Hepatocyte (in vitro differentiated cells): ENCODE results near the gene CUTA. TPM values are rescaled to one million over a fixed set of nuclear protein-coding genes. Genes with fewer than 3 reads are reported as not detected.

Experiments
- DNase-seq: peaks from one replicate; pipeline ENCODE4 v3.0.0-alpha.2; 2016; ENCODE audit warnings: low spot score
- H2AFZ ChIP-seq: fragments of 200-600 bp; sonication (generic); 2 replicates; pipeline ENCODE4 v1.6.0; 2016; ENCODE audit warnings: antibody characterized with exemption, mild to moderate bottlenecking
- H3K27ac ChIP-seq: fragments of 200-600 bp; sonication (generic); 2 replicates; pipeline ENCODE4 v1.5.1; 2016; ENCODE audit warnings: mild to moderate bottlenecking
- H3K27me3 ChIP-seq: fragments of 200-600 bp; sonication (generic); 2 replicates; pipeline ENCODE4 v1.6.1; 2016
- H3K36me3 ChIP-seq: fragments of 200-600 bp; sonication (generic); replicated peaks from 2 replicates; pipeline ENCODE4 v1.5.1; 2016; ENCODE audit warnings: low read depth; ENCODE audit not compliant: insufficient read depth
- H3K4me1 ChIP-seq: fragments of 200-600 bp; sonication (generic); 2 replicates; pipeline ENCODE4 v1.5.1; 2016; ENCODE audit warnings: mild to moderate bottlenecking, moderate library complexity; ENCODE audit not compliant: insufficient read depth
- H3K4me2 ChIP-seq: fragments of 200-600 bp; sonication (generic); 2 replicates; pipeline ENCODE4 v1.6.0; 2016
- H3K4me3 ChIP-seq: fragments of 200-600 bp; sonication (generic); 2 replicates; pipeline ENCODE4 v1.5.1; 2016; ENCODE audit warnings: mild to moderate bottlenecking
- H3K79me2 ChIP-seq: fragments of 200-600 bp; sonication (generic); 2 replicates; pipeline ENCODE4 v1.6.0; 2017; ENCODE audit warnings: mild to moderate bottlenecking
- H3K9me2 ChIP-seq: fragments of 200-600 bp; sonication (generic); replicated peaks from 2 replicates; pipeline ENCODE4 v1.6.0; 2017; ENCODE audit warnings: mild to moderate bottlenecking; ENCODE audit not compliant: insufficient read depth
- H3K9me3 ChIP-seq: fragments of 200-600 bp; sonication (generic); 2 replicates; pipeline ENCODE4 v1.5.1; 2016; ENCODE audit warnings: low read depth, mild to moderate bottlenecking
- H4K20me1 ChIP-seq: fragments of 200-600 bp; sonication (generic); 2 replicates; pipeline ENCODE4 v1.6.0; 2016; ENCODE audit warnings: mild to moderate bottlenecking; ENCODE audit not compliant: insufficient read depth, poor library complexity, severe bottlenecking
- CTCF ChIP-seq: fragments of 200-600 bp; sonication (generic); IDR thresholded peaks from 2 replicates; pipeline ENCODE4 v1.5.1; 2016; ENCODE audit warnings: antibody characterized with exemption, mild to moderate bottlenecking; ENCODE audit not compliant: poor library complexity
- EZH2 ChIP-seq: fragments of 200-600 bp; sonication (generic); IDR thresholded peaks from 2 replicates; pipeline ENCODE4 v1.6.1; 2016; ENCODE audit warnings: antibody characterized with exemption, mild to moderate bottlenecking, borderline replicate concordance
- EZH2phosphoT487 ChIP-seq: fragments of 200-600 bp; sonication (generic); IDR thresholded peaks from one replicate; pipeline ENCODE4 v1.6.1; 2018; ENCODE audit warnings: antibody characterized with exemption, mild to moderate bottlenecking, low read depth, moderate library complexity; ENCODE audit not compliant: unreplicated experiment, severe bottlenecking
- WGBS: methylation state at CpG from one replicate; pipeline ENCODE4 v1.1.6; 2016; ENCODE audit warnings: low lambda C conversion rate; ENCODE audit errors: missing lambda C conversion rate; 5-methylcytosine and 5-hydroxymethylcytosine counted together
- polyA plus RNA-seq: library from polyadenylated mRNA; unstranded; fragments of >200 nt; fragmentation: Nextera tagmentation; extraction: Ambion mirVana; gene quantifications from 2 replicates; pipeline ENCODE4 v1.2.1, GENCODE V29; 2016
- total RNA-seq: library from RNA; depleted of rRNA; stranded (reverse); fragments of >200 nt; gene quantifications from 2 replicates; pipeline ENCODE4 v1.2.3, GENCODE V29; 2014

Gene CUTA
- total and polyA plus RNA-seq, 2 experiments from 2014 or later: 121 to 349 TPM

GRCh38 chr6:33451606-33452005, 33.7 kb upstream of the CUTA start:
- H3K27me3 ChIP-seq: no peaks in the 10 kb centered on the region
- over 99% methylated on average over 7 of the region's 15 CpGs for WGBS
- no peaks in the 10 kb centered on the region for H3K36me3 ChIP-seq
- TF ChIP-seq EZH2phosphoT487: no peak
- TF ChIP-seq CTCF: no peak
- no peak for TF ChIP-seq EZH2
- no peaks in the 10 kb centered on the region for H3K9me2 ChIP-seq
- no peak overlapping the region for H3K4me3 ChIP-seq
- H3K79me2 ChIP-seq: peaks cover 21% of the 10 kb centered on the region
- no peak overlapping the region for H3K4me2 ChIP-seq
- no peaks in the 10 kb centered on the region for H3K4me1 ChIP-seq
- no peak overlapping the region for H2AFZ ChIP-seq
- H3K27ac ChIP-seq: no peak overlapping the region
- H4K20me1 ChIP-seq: no peaks in the 10 kb centered on the region
- no peak for DNase-seq
- H3K9me3 ChIP-seq: no peaks in the 10 kb centered on the region

- DNase-seq: no peak
- WGBS: 96% methylated on average over 3 of the region's 3 CpGs
- H3K4me3 ChIP-seq: no peak overlapping the region
- no peaks in the 10 kb centered on the region for H3K9me2 ChIP-seq
- H3K4me2 ChIP-seq: no peak overlapping the region
- H3K36me3 ChIP-seq: no peaks in the 10 kb centered on the region
- H3K4me1 ChIP-seq: no peaks in the 10 kb centered on the region
- no peaks in the 10 kb centered on the region for H4K20me1 ChIP-seq
- TF ChIP-seq CTCF: no peak
- TF ChIP-seq EZH2phosphoT487: no peak
- TF ChIP-seq EZH2: no peak
- no peaks in the 10 kb centered on the region for H3K27me3 ChIP-seq
- H3K79me2 ChIP-seq: peaks cover 12% of the 10 kb centered on the region
- H3K9me3 ChIP-seq: no peaks in the 10 kb centered on the region
- H3K27ac ChIP-seq: no peak overlapping the region
- H2AFZ ChIP-seq: no peak overlapping the region
These were observed 32.5 kb upstream of the CUTA start for GRCh38 chr6:33450434-33450833.

DNA sequence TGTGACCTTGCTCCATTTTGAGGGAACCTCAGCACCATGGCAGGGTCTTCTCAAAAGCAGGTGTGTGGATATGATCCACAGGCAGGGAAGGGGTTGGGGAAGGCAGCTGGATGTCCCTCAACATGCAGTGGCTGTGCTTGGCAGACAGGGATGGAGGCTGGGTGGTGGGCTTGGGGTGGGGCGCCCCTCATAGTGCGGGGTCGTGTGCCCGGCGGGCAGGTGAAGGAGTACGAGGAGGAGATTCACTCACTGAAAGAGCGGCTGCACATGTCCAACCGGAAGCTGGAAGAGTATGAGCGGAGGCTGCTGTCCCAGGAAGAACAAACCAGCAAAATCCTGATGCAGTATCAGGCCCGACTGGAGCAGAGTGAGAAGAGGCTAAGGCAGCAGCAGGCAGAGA, 28.4 kb upstream of the CUTA start:
- no peaks in the 10 kb centered on the region for H3K36me3 ChIP-seq
- no peaks in the 10 kb centered on the region for H3K79me2 ChIP-seq
- no peaks in the 10 kb centered on the region for H3K4me1 ChIP-seq
- H2AFZ ChIP-seq: no peak overlapping the region
- no peak overlapping the region for H3K4me3 ChIP-seq
- no peaks in the 10 kb centered on the region for H3K9me3 ChIP-seq
- no peaks in the 10 kb centered on the region for H4K20me1 ChIP-seq
- no peaks in the 10 kb centered on the region for H3K27me3 ChIP-seq
- WGBS: 99% methylated on average over 8 of the region's 10 CpGs
- no peak for DNase-seq
- TF ChIP-seq EZH2phosphoT487 (no peak), CTCF (no peak), EZH2 (no peak)
- H3K9me2 ChIP-seq: no peaks in the 10 kb centered on the region
- no peak overlapping the region for H3K4me2 ChIP-seq
- no peak overlapping the region for H3K27ac ChIP-seq

GRCh38 chr6:33445119-33445603, 27.3 kb upstream of the CUTA start:
- H3K4me3 ChIP-seq: no peak overlapping the region
- H3K36me3 ChIP-seq: no peaks in the 10 kb centered on the region
- no peaks in the 10 kb centered on the region for H3K27me3 ChIP-seq
- H2AFZ ChIP-seq: no peak overlapping the region
- no peak overlapping the region for H3K4me2 ChIP-seq
- no peaks in the 10 kb centered on the region for H3K9me3 ChIP-seq
- no peaks in the 10 kb centered on the region for H3K4me1 ChIP-seq
- DNase-seq: no peak
- H4K20me1 ChIP-seq: no peaks in the 10 kb centered on the region
- no peaks in the 10 kb centered on the region for H3K79me2 ChIP-seq
- H3K9me2 ChIP-seq: no peaks in the 10 kb centered on the region
- no peak overlapping the region for H3K27ac ChIP-seq
- TF ChIP-seq EZH2 (no peak), CTCF (no peak), EZH2phosphoT487 (no peak)
- 95% methylated on average over 3 of the region's 3 CpGs for WGBS
